HG03439 (cell line): ENCODE measurements around the gene AGPAT1.
"Not testable (repeated sequence)": the region's sequence is repeated elsewhere in the genome, so short reads cannot be mapped to it uniquely, and the experiment has no call there.

Experiments used
- ATAC-seq: cut with Tn5 transposase; IDR thresholded peaks from one replicate; pipeline ENCODE4 v1.9.1; 2021; ENCODE audit warnings: mild to moderate bottlenecking, moderate library complexity; ENCODE audit not compliant: unreplicated experiment

Gene AGPAT1, protein sequence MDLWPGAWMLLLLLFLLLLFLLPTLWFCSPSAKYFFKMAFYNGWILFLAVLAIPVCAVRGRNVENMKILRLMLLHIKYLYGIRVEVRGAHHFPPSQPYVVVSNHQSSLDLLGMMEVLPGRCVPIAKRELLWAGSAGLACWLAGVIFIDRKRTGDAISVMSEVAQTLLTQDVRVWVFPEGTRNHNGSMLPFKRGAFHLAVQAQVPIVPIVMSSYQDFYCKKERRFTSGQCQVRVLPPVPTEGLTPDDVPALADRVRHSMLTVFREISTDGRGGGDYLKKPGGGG

DNA sequence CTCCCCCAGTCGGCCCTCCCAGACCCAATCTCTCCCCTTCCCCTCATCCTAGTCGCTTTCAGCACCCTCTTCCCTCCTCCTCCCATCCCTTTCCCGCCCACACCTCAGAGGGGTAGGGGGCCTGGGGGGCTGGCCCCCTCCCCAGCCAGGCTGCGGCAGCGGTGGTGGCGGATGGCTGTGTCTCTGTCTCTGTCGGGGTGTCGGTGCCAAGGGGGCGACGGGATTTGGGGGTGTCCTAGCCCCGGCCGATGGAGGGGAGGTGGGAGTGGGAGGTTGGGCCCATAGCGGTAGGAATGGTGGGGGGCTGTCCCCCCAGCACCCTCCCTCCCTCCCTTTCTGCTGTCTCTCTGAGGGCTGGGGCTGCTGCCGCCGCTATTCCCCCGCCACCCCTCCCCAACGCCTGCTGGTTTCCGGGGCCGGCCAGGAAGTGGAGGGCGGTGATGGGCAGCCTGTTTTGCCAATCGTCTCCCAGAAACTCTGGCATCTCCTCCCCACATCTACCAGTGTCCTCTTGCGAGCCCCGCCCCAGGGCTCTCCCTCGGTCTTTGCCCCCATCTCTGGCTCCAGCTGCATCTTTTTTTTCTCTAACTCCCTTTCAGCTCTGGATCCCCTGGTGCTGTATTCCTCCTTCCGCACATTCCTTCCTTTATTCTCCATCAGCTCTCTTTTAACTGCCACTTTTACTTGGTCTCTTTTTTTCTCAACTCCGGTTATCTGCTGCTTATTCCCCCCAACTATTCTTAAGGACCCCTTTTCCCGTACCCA is at the start of gene AGPAT1:
AGPAT1 (minus strand) TSS at position 374 of the 765 bp plus-strand sequence. CDS start 4,588 bp downstream, outside the sequence.
- ATAC-seq, result no peak

DNA sequence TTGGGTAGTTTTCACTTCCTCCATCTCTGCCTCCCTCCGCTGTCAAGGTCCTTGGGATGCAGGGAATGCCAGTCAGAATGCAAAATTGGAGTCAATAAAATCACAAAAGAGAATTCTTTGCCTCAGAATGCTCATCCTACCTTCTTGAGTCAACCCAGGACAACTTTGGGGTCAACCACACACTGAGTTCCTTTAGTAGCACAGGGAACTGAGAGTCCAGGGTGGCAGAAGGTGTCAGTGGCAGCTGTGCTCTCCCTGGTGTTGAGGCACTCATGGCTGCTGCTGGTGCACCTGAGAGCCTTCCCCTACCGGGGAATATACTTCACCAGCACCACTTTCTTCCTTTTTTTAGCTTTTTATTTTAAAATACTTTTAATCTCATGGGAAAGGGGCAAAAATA is 48.8 kb upstream of the AGPAT1 start:
- no peak for ATAC-seq

DNA sequence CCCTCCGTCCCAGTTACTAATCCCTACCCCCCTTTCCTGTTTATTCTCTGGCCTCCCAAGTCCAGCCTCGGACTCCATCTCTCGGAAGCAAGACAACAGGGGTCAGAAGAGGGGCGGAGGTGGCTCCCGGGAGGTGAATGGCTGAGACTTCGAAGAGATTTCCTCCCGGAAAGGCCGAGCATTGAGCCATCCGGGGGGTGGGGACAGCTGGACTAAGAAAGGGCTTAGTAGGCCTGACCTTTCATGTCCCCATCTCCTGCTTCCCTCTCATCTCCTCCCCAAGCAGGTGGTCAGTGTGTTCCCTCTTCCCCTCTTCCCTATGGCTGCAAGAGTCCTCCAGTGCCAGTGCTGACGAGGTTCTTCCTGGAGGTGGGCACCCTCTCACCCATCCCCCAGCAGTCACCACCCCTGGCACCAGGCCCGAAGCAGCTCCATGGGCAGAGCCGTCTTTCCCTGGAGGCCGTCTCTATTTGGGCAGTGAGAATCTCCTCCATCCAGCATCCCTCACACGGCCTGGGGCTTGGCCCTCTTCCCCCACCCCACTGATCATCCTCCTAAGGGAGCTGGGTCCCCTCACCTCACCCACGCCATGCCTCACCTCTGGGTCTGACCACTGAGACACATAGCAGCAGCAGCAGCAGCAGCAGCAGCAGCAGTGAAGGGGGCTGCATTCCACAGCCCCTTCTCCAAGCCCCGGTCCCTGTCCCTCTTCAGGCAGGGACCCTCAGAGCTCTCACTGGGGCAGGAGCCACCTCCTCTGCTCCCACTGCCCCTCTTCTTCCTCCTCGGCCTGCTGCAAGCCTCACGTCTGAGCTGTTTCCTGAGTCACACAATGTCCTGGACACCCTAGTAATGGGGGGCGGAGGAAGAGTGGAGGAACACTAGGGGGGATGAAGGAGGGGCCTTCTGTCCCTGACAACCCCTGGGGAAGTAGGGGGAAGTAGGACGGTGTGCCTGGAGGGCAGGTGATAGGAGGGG is 47.7 kb upstream of the AGPAT1 start, which contains the start of gene NOTCH4:
NOTCH4 (minus strand) TSS at position 810 of the 978 bp plus-strand sequence; CDS start at position 671, 139 bp downstream.
- no peak for ATAC-seq

DNA sequence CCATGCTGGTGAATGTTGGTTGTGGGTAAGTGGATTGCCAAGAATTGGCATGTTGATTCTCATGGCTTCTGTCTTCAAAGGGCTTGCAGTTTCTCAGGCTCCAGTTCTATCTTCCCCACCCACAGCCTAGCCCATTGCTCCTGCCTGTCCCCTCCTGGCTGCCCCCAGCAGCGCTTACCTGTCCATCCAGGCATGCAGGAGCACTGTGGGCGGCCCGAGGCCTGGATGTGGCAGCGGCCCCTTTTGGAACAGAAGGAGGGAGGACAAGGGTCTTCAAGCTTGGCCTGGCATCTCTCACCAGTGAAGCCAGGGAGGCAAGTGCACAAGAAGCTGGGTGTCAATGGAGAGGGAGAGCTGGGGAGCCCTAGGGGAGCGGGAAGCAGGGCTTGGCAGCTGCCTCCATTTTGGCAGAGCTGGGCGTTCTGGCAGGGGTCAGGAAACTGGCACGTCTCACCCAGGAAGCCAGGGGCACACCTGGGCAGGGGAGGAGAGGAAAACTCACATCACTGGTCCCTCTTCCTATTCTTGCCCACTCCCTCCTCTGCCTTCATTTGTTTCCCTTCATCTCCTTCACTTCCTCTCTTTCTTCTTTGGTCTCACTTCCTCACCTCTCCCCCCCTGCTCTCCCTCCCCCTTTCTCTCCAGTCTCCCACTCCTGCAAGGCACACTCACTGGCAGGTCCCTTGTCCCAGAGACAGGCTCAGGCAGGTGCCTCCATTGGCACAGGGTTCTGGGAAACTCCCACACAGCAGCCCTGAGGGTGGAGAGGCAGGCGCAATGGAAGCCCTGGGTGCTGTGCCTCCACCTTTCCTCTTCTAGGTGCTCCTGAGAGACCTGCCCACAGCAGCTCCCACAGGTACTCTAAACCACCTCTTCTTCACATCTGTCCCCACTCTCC is 46.7 kb upstream of the AGPAT1 start:
- ATAC-seq, result no peak

DNA sequence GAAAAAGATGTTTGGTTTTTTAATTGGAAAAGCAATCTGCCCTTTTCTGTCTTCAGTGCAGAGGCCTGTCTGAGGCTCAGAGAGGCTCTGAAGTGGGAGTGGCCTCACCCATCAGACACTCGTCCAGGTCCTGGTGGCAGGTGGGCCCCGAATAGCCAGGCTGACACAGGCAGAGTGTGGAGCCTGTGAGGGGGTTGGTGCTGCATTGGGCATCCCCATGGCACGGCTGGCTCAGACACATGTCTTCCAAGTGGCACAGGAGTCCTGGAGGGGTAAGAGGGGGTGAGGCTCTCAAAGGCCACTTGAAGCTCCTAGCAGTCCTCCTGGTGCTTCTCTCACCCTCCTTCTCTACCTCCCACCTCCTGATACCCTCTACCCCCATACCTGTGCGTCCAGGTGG is 44.1 kb upstream of the AGPAT1 start:
- no peak for ATAC-seq

DNA sequence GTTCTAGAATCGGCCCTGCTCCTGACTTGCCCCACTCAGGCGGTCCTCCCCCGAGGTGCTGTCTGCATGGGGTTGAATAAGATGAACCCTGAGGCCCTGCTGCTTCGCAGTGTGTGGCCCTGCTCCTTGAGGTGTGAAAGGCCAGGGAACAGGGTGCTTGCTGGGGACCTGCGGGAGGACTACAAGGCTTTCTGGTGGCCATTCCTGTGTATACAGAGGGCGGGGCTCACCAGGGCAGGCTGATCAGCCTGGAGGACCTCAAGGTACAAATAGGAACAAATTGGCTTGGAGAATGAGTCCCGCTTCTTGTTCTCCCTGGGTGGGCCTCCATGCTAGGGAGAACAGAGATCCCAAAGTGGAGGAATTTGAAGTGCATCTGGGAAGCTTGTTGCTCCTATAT is 42.3 kb upstream of the AGPAT1 start:
- no peak for ATAC-seq

DNA sequence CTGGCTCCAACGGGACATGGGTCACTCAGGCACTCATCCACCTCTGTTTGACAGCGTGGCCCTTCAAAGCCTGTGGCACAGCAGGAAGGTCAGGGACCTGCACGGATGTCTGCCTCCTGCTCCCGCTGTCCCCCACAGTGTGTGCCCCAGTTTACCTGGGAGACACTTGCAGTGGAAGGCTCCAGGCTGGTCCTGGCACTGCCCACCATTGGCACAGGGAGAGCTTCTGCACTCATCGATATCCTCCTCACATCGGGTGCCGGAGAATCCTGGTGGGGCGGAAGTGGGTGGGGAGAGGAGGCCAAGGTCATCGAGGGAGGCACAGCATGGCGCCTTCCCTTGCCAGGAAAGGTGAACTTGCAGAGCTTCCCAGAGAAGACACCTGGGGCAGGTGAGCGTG is 41.1 kb upstream of the AGPAT1 start:
- no peak for ATAC-seq

DNA sequence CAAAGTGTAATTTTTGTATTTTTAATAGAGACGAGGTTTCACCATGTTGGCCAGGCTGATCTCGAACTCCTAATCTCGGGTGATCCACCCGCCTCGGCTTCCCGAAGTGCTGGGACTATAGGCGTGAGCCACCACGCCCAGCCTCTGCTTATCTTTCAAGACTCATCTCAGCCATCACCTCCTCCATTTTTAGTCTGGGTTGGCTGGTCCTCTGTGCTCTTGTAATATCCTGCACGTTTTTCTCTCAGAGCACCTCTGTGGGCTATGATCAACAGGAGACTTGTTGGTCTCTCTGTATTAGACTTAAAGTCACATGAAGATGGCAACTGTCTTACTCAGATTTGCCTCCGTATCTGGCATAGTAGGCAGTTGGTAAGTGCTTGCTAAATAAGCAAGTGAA is 40.4 kb upstream of the AGPAT1 start:
- no peak for ATAC-seq

DNA sequence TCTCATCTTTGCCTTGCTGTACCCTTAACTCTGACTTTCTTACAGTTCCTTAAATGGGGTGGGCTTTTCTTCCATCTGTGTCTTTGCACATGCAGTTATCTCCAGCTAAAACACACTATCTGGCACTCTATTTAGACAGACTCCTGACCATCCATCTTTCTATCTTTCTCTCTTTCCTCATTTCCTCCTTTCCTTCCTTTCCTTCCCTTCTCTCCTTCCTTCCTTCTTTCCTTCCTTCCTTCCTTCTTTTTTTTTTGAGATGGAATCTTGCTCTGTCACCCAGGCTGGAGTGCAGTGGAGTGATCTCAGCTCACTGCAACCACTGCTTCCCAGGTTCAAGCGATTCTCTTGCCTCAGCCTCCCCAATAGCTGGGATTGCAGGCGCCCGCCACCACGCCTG is 39.7 kb upstream of the AGPAT1 start:
- no peak for ATAC-seq

DNA sequence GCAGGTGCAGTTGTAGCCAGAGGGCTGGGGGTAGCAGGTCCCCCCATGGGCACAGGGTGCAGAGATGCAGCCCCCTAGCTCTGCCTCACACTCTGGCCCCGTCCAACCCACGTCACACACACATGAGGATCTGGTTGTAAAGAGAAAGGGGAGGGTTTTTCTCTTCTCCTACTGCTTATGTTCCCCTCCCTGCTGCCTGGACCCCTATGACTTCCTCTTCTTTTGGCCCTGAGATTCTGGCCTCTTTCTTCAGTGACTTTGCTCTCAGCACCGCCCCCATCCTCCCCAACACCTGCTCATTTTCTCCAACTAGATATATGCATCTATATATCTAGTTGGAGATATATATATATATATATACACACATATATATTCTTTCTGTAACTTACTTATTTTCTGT is 38.2 kb upstream of the AGPAT1 start:
- ATAC-seq, result no peak

DNA sequence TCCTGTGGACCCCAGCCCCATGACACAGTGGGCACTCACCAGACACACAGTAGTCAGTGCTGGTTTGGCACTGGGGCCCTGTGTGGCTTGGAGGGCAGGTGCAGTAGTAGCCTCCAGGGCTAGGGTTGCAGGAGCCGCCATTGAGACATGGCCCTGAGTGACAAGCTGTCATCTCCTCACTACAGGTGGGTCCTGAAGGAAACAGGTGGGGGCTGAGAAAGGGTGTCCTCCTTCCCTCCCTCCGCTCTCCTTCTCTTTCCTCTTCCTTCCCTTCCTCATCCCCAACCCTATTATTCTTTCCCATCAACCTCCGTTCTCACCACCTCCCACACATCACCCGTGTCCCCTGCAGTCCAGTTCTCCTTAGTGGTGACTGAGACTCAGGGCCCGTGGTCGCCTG is 37.8 kb upstream of the AGPAT1 start:
- no peak for ATAC-seq

DNA sequence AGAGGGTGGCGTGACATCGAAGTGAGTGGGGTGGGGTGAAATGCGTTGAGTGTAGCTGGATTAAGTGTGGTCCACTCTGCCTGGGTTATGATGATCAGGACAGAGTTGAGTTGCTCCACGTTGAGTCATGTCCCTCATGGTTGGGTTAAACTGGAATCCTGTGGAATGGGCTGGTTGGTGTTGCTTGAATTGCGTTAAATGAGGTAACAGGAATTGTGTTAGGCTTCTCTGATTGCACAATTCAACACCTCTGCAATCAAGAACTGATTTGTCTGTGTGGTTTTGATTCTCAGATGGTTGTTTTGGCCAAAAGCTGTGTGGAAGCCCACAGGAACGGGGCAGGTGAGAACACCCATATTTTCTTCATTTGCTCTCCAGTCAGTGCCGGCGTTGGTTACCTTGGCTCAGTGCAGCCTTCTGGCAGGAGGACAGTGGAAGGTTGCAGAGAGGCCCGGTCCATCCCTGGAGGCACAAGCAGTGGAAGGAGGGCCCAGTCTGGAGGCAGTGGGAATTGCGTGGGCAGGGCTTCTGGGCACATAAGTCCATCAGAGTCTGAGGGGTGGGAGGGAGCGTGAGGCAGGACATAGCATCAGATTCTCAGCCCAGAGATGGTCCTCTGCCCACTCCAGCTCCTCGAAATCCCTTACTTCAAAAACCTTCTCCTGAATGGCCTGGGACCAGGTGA is 36.3 kb upstream of the AGPAT1 start:
- ATAC-seq, result no peak

DNA sequence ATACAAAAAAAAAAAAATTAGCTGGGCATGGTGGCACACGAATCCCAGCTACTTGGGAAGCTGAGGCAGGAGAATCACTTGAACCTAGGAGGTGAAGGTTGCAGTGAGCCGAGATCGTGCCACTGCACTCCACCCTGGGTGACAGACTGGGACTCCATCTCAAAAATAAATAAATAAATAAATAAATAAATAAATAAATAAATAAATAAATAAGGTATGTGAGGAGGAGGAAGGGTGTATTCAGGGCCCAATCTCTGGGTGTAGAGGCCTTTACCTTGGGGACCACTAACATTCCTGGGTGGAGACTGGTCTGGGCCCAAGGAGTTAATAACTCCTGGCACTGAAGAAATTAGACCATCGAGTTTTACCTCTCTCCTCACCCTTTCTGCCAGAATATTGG is 35.5 kb upstream of the AGPAT1 start:
- ATAC-seq, result not testable (repeated sequence)

DNA sequence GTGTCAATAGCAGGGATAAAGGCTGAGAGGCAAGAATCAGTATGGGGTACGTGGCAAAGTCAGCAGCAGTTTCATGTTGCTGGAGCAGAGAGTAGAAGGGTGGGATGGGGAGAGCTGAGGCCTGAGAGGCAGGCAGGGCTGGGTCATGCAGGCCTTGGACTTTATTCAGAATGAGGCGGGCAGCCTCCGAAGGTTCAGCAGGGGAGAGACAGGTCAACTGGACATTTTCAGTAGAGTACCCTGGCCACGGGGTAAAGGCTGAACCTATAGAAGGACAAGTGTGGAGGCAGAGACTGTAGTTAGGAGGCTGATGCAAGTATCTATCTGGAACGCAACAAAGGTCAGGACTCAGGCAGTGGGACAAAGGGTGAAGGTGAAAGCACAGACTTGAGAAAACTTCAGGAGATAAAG is 34.3 kb upstream of the AGPAT1 start:
- ATAC-seq, result no peak

DNA sequence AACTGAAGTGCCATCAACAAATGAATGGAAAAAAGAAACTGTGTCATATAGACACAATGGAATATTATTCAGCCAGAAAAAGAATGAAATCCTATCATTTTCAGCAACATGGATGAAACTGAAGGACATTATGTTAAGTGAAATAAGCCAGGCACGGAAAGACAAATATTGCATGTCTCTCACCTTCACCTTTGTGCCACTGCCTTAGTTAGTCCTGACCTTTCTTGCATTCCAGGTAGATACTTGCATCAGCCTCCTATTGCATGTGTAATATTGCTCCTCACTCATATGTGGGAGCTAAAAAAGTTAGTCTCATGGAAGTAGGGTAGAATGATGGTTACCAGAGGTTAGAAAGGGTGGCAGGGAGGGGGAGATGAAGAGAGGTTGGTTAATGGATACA is 33.1 kb upstream of the AGPAT1 start:
- no peak for ATAC-seq

DNA sequence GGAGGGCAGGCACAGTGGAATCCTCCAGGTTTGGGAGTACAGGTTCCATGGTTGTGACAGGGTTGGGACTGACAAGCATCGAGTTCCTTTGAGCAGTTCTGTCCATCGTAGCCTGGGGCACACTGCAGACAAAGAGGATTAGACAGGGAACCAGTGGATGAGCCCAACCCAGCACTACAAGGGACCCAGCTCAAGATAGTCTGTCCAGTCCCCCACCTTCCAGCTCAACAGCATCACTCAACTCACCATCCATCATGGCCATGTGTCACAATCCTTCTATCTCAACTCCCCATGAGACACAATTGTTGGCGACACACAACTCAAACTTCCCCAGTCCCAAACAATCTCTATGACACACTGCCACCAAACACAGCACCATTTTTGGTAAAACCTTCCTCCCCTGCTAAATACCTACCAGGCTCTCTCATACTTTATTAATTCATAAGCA is 28.4 kb upstream of the AGPAT1 start:
- ATAC-seq, result no peak

DNA sequence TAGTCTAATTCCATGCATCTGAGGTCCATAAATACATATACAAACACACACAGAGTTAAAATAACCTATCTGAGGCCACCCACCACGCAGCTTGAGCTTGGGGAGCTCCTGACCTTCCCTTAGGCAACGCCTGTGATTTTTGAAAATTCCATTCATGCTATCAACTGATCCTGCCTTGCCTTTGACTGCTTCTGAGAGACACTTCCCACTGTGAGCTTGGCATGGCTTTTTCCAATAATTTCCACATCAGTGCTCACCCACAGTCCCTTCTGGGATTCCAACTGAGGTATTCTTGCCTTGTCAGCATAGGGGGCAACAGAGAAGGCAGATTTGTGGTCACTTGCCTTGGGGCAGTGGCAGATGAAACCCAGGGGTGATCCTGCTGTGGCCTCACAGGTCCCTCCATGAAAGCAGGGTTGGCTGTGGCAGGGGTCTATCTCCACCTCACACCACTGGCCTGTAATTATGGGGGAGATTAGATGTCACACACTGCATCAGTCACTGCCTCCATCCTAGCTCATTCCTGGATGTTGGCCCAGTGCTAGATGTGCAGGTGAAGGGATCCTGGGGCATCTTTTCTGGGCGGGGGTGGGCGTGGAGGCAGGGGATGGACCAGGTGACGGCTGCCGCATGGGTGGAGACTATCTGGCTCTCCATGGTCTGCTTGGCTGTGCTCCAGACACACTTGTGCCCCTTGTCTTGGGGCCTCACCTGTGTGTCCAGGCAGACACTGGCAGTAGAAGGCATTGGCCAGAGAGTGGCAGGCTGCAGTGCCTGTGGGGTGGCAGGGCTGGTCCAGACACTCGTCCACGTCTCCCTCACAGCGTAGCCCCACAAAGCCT is 27.8 kb upstream of the AGPAT1 start:
- ATAC-seq, result no peak

DNA sequence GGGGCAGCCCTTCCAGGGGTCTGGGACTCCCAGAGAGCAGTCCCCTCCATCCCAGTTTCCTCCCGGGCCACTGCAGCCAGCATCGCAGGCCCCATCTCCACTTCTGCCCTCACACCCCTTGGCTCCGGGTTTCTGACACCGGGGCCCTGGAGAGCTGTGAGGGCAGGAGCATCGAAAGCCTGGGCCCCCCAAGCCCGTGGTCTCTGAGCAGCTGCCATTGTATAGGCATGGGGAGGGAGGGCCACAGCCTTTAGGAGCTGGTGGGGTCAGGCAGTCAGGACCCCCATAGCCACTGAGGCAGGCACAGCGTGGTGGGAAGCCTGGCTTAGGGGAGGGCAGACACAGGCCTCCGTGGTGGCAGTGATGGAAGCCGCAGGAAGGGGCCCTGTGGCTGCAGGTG is 26.3 kb upstream of the AGPAT1 start:
- no peak for ATAC-seq
